GM12878 (cell line): ENCODE results near the gene TSPEAR. TPM values are rescaled to one million over a fixed set of nuclear protein-coding genes. Genes with fewer than 3 reads are reported as not detected.

ENCODE experiments used
- ATAC-seq: fragments of 200-7000 bp; cut with Tn5 transposase; 3 replicates; pipeline ENCODE4 v1.9.1; 2020; ENCODE audit warnings: mild to moderate bottlenecking, moderate library complexity
- BruUV-seq: library from RNA; stranded (reverse); fragments of 400-500 nt; replicated peaks from 2 replicates; lab custom pipeline; 2021; lab: Mats Ljungman, UMichigan
- CTCF ChIA-PET: fragments of 300-600 bp; sonication (Branson Sonifier 250); formaldehyde crosslinking; extraction: SDS; loops from one replicate; lab custom pipeline; 2021; ENCODE audit warnings: inconsistent platforms; lab: Yijun Ruan, JAX
- POLR2A ChIA-PET: fragments of 350-600 bp; formaldehyde crosslinking; extraction: SDS; loops from one replicate; lab custom pipeline; 2021; ENCODE audit warnings: inconsistent platforms; lab: Charles Lee
- RAD21 ChIA-PET: fragments of 300-600 bp; sonication (Branson Sonifier 250); formaldehyde crosslinking; loops from one replicate; lab custom pipeline; 2023; ENCODE audit warnings: antibody characterized with exemption; ENCODE audit not compliant: unreplicated experiment; lab: Charles Lee
- SMC1A ChIA-PET: fragments of 300-600 bp; sonication (Branson Sonifier 250); formaldehyde crosslinking; loops from one replicate; lab custom pipeline; 2023; ENCODE audit not compliant: unreplicated experiment, uncharacterized antibody; lab: Charles Lee
- DNase-seq: peaks from one replicate; pipeline ENCODE4 v3.0.0-alpha.2; 2011; ENCODE audit warnings: low read depth, low spot score
- FAIRE-seq: peaks from 3 replicates; lab custom pipeline; 2011; peaks lifted over from hg19 to GRCh38; lab: Jason Lieb, UNC
- H2AFZ ChIP-seq: 2 replicates; pipeline ENCODE4 v1.6.0; 2011; ENCODE audit warnings: low read depth, low read length, control low read depth; ENCODE audit not compliant: control insufficient read depth
- H3K27ac ChIP-seq: 2 replicates; pipeline ENCODE4 v1.5.1; 2011; ENCODE audit warnings: control low read depth; ENCODE audit not compliant: control insufficient read depth, insufficient read depth
- H3K27me3 ChIP-seq, 2 experiments: replicated peaks in 1 of 2; 2 replicates each; pipeline versions ENCODE4 v1.6.0 to v1.6.1; 2011; ENCODE audit warnings: low read length in 1 of 2; ENCODE audit not compliant: control insufficient read depth in 2 of 2, insufficient read depth in 2 of 2
- H3K36me3 ChIP-seq, 2 experiments: 2 replicates each; pipeline ENCODE4 v1.5.1; 2011; ENCODE audit warnings: low read length in 1 of 2; ENCODE audit not compliant: control insufficient read depth in 2 of 2, insufficient read depth in 2 of 2
- H3K4me1 ChIP-seq: 2 replicates; pipeline ENCODE4 v1.6.1; 2011; ENCODE audit warnings: mild to moderate bottlenecking, low read length, moderate library complexity, mixed read lengths; ENCODE audit not compliant: control insufficient read depth, insufficient read depth
- H3K4me2 ChIP-seq: 2 replicates; pipeline ENCODE4 v1.6.0; 2011; ENCODE audit warnings: control low read depth; ENCODE audit not compliant: control insufficient read depth, insufficient read depth
- H3K4me3 ChIP-seq: fragments of 200-600 bp; sonication (generic); 2 replicates; pipeline ENCODE4 v1.5.1; 2016
- H3K79me2 ChIP-seq: 2 replicates; pipeline ENCODE4 v1.6.0; 2011; ENCODE audit warnings: low read length; ENCODE audit not compliant: control insufficient read depth, insufficient read depth
- H3K9ac ChIP-seq: 2 replicates; pipeline ENCODE4 v1.8.0; 2011; ENCODE audit warnings: low read length, control low read depth, mixed read lengths; ENCODE audit not compliant: control insufficient read depth, insufficient read depth
- H3K9me3 ChIP-seq: replicated peaks from 3 replicates; pipeline ENCODE4 v1.5.1; 2011; ENCODE audit warnings: mild to moderate bottlenecking, low read length; ENCODE audit not compliant: control insufficient read depth, insufficient read depth
- H4K20me1 ChIP-seq: 2 replicates; pipeline ENCODE4 v1.6.0; 2011; ENCODE audit not compliant: control insufficient read depth, insufficient read depth
- CBX3 ChIP-seq: fragments of 200-600 bp; sonication (generic); IDR thresholded peaks from 2 replicates; pipeline ENCODE4 v1.6.1; 2016; ENCODE audit warnings: low read depth, borderline replicate concordance
- CREM ChIP-seq: IDR thresholded peaks from 2 replicates; pipeline ENCODE4 v1.6.1; 2014; ENCODE audit warnings: antibody characterized with exemption, low read depth
- EP300 ChIP-seq, 2 experiments: fragments of 150-350 bp in 1 of 2; IDR thresholded peaks; 2 replicates each; pipeline ENCODE4 v1.6.1; 2011 to 2012; ENCODE audit warnings: low read depth in 2 of 2, low read length in 2 of 2, borderline replicate concordance in 1 of 2, improper control_type of control experiment in 1 of 2, inconsistent platforms in 1 of 2; ENCODE audit not compliant: control insufficient read depth in 1 of 2
- NFYA ChIP-seq: IDR thresholded peaks from 2 replicates; pipeline ENCODE4 v1.6.1; 2011; ENCODE audit warnings: low read depth, mild to moderate bottlenecking, low read length, improper control_type of control experiment, borderline replicate concordance
- PML ChIP-seq: IDR thresholded peaks from 2 replicates; pipeline ENCODE4 v1.6.1; 2012; ENCODE audit warnings: low read length, inconsistent platforms
- USF1 ChIP-seq: IDR thresholded peaks from 2 replicates; pipeline ENCODE4 v1.6.1; 2011; ENCODE audit warnings: borderline replicate concordance, low read depth, mild to moderate bottlenecking, moderate library complexity, mixed read lengths, low read length; ENCODE audit not compliant: insufficient read depth; ENCODE audit errors: extremely low read length
- ZNF207 ChIP-seq: fragments of 450-650 bp; IDR thresholded peaks from 2 replicates; pipeline ENCODE4 v1.6.1; 2014; ENCODE audit warnings: antibody characterized with exemption, mild to moderate bottlenecking, borderline replicate concordance
- whole genome bisulfite sequencing: methylation state at CpG from one replicate; pipeline ENCODE4 v1.1.6; 2016; ENCODE audit warnings: low lambda C conversion rate; ENCODE audit not compliant: insufficient replicate concordance, insufficient coverage; ENCODE audit errors: missing lambda C conversion rate; 5-methylcytosine and 5-hydroxymethylcytosine counted together
- in situ Hi-C: fragments of 300-500 bp; cut with MboI; formaldehyde crosslinking; loops from 9 replicates; pipeline ENCODE4 v1.14.3; 2018; ENCODE audit warnings: mixed read lengths
- intact Hi-C: fragments of 100-400 bp; cut with micrococcal nuclease; formaldehyde crosslinking; loops from one replicate; pipeline ENCODE4 v1.14.2; 2022; ENCODE audit not compliant: unreplicated experiment
- polyA plus RNA-seq, 11 experiments: library from polyadenylated mRNA; depleted of rRNA in 4 of 11; unstranded in 6 of 11; stranded (reverse) in 5 of 11; fragments of >200 nt; fragmentation: Nextera tagmentation in 4 of 11; fragmentation: Illumina TruSeq in 1 of 11; extraction: Ambion mirVana in 4 of 11; extraction: Trizol in 1 of 11; gene quantifications; 1 replicate in 1 of 11; 2 replicates in 10 of 11; pipeline versions ENCODE4 v1.2.1 to v1.2.3, GENCODE V29; 2011 to 2016; ENCODE audit warnings: inconsistent platforms in 2 of 11, missing spikeins in 2 of 11, low read depth in 1 of 11
- total RNA-seq, 4 experiments: library from RNA; depleted of rRNA in 3 of 4; stranded (reverse); fragments of >200 nt in 3 of 4; fragmentation: Illumina TruSeq in 1 of 4; extraction: Trizol in 1 of 4; gene quantifications; 2 replicates each; pipeline versions ENCODE4 v1.2.1 to v1.2.3, GENCODE V29; 2013 to 2021

The TSPEAR gene
- total and polyA plus RNA-seq, 10 of the 15 experiments (the other 5 are each of a cell fraction or from before 2014, with no cell fraction given), result not detected

- TF ChIP-seq EP300 (IDR thresholded peaks at IDR 0.05; ENCODE audit: borderline replicate concordance in 1 of 2, control insufficient read depth in 1 of 2, low read depth in 2 of 2, low read length in 2 of 2), result no peak
- TF ChIP-seq PML, result no peak
- TF ChIP-seq ZNF207, result no peak
These were observed 49.0 kb upstream of the TSPEAR start (continued) for GRCh38 chr21:44760376-44760775.

DNA sequence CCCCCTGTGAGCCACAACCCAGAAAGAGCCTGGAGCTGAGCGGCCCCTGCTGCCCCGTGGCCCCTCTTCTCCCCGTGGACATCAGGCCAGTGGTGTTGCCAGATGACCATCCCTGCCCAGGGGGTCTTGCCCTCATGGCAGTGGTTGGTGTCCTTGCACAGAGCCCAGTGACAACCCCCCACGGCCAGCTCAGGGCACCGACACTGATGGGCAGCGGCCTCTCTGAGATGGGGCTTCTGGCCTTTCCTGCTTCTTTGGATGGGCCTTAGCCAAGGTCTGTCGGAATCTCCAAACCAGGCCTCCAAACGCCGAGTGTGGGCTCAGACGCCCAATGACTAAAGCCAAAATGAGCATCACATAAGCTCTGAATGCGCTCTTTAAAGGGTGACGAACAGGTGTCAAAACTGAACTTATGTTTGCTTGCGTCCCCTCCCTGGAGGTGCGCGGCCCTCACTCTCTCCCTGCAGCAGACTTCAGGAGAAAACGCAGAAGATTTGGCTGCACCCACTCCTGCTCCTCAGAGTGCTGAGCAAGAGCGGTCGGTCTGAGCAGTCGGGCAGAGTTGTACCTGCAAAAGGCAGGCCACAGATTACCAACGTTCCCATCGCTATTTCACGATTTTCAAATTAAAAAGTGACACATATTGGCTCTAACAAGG is 48.4 kb upstream of the TSPEAR start:
- BruUV-seq, result no TSS peak
- 64% methylated on average over 22 of the region's 22 CpGs for WGBS
- ATAC-seq (no peak), DNase-seq (no peak)
- CTCF ChIA-PET, result no interaction called here
- Histone ChIP-seq H3K4me3 (no peak overlapping the region), H3K27ac (no peak overlapping the region), H3K27me3 (no peaks in the 10 kb centered on the region), H3K36me3 (no peaks in the 10 kb centered on the region), H2AFZ (no peak overlapping the region), H3K9ac (no peak overlapping the region)
- TF ChIP-seq USF1 (no peak), CBX3 (no peak), CREM (no peak), NFYA (no peak)
- TF ChIP-seq, all 136 proteins: peak for 0
- SMC1A ChIA-PET, result no interaction called here
- H4K20me1 ChIP-seq, result no peaks in the 10 kb centered on the region
- POLR2A ChIA-PET, result no interaction called here
- FAIRE-seq, result no peak
- H3K79me2 ChIP-seq, result no peaks in the 10 kb centered on the region
- in situ Hi-C loops (no loop called here), intact Hi-C loops (no loop called here)
- no peaks in the 10 kb centered on the region for H3K4me1 ChIP-seq
- RAD21 ChIA-PET, result no interaction called here
- H3K9me3 ChIP-seq, result no peaks in the 10 kb centered on the region
- H3K4me2 ChIP-seq, result no peak overlapping the region
